HepG2 (cell line): ENCODE measurements around the gene PAXX. TPM values are rescaled to one million over a fixed set of nuclear protein-coding genes. Genes with fewer than 3 reads are reported as not detected.

Experiments
- BCL6 ChIP-seq: IDR thresholded peaks from 2 replicates; pipeline ENCODE4 v1.6.1; 2016; ENCODE audit warnings: missing genetic modification reagents, missing compliant biosample characterization
- KDM6A ChIP-seq: IDR thresholded peaks from 2 replicates; pipeline ENCODE4 v1.6.1; 2016; ENCODE audit warnings: low read depth
- KLF15 ChIP-seq: sonication (generic); formaldehyde crosslinking; IDR thresholded peaks from 2 replicates; pipeline ENCODE4 v1.8.1; 2023; ENCODE audit warnings: borderline replicate concordance, mild to moderate bottlenecking, inconsistent platforms, missing genetic modification reagents, mixed read lengths
- ZEB1 ChIP-seq: IDR thresholded peaks from 2 replicates; pipeline ENCODE4 v1.6.1; 2012; ENCODE audit warnings: mild to moderate bottlenecking, low read depth, inconsistent platforms; ENCODE audit not compliant: insufficient replicate concordance
- ZGPAT ChIP-seq: IDR thresholded peaks from 2 replicates; pipeline ENCODE4 v1.6.1; 2016; ENCODE audit warnings: mild to moderate bottlenecking
- ZNF614 ChIP-seq: IDR thresholded peaks from 2 replicates; pipeline ENCODE4 v1.6.1; 2018; ENCODE audit warnings: missing biosample characterization, missing genetic modification reagents, inconsistent platforms, borderline replicate concordance
- ZNF687 ChIP-seq: sonication (generic); formaldehyde crosslinking; IDR thresholded peaks from 2 replicates; pipeline ENCODE4 v1.5.1; 2020; ENCODE audit warnings: mild to moderate bottlenecking, missing genetic modification reagents, moderate library complexity
- polyA plus RNA-seq, 8 experiments: library from polyadenylated mRNA; depleted of rRNA in 3 of 8; stranded (reverse) in 7 of 8; unstranded in 1 of 8; fragments of >200 nt; fragmentation: Illumina TruSeq in 4 of 8; extraction: Trizol in 4 of 8; gene quantifications; 2 replicates each; pipeline versions ENCODE4 v1.2.1 to v1.2.3, GENCODE V29; 2011 to 2016; ENCODE audit warnings: low read depth in 4 of 8, missing spikeins in 1 of 8, mixed read lengths in 1 of 8; ENCODE audit not compliant: insufficient read depth in 1 of 8
- total RNA-seq, 5 experiments: library from RNA; depleted of rRNA; stranded (reverse); fragments of >200 nt; fragmentation: Illumina TruSeq; extraction: Trizol; gene quantifications; 2 replicates each; pipeline ENCODE4 v1.2.3, GENCODE V29; 2016; ENCODE audit warnings: low read depth in 1 of 5

Gene PAXX
- total and polyA plus RNA-seq, 2 of the 13 experiments (the other 11 are each of a cell fraction or from before 2014, with no cell fraction given), result 14.0 to 31.9 TPM

DNA sequence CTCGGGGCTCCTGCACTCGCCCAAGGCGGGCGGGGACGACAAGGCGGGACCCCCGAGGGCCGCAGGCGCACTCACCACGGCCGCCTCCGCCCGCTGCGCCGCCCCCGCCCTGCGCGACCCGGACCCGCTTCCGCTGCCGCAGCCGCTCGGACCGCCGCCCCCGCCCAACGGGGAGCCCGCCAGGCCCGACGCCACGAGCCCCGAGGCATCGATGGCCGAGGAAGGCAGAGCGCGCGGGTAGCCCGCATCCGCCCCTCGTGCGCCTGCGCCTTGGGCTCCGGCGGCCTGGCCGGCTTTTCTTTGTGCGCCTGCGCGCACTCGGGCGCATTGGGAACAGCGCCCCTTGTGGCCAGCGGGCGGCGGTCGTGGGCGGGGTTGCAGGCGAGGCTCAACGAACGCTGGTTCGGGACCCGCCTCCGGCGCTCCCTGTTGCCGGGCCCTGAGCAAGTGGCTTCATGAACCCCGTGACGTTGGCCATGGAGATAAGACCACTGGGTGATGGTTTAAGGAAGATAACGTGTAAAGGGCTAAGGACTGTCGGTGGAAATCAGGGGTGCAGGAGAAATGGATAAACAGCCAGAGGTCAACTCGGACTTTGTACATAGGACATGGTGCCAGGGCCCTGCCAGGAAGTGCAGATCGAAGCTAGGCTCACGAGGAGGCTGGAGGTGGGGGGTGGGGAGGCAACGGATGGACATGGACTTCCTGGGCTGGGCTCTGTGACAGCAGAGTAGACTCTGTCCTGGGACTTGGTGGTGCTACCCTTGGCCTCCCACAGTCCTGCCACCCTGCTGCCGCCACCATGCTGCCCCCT lies 47.5 kb upstream of the PAXX start, which contains the start of the genes C8G and FBXW5 (continued):
- TF ChIP-seq ZGPAT (peak; percentile 76), ZNF614 (CRISPR knock-in tag) (peak; percentile 83), ZNF687 (CRISPR knock-in tag) (peak; percentile 72), ZEB1 (no peak), KLF15 (CRISPR knock-in tag) (no peak), BCL6 (peak; percentile 56; the same call in 1 of the 2 replicates), KDM6A (CRISPR knock-in tag) (peak; percentile 64; the same call in 1 of the 2 replicates)
- TF ChIP-seq, all 625 proteins: peak for 204
